ENCODE measurements around the gene RCN1.
"Not testable (repeated sequence)": the region's sequence is repeated elsewhere in the genome, so short reads cannot be mapped to it uniquely, and the experiment has no call there.

The RCN1 gene

GRCh38 chr11:32080361-32080980 is 10.4 kb upstream of the RCN1 start:
- no peak for DNase-seq

GRCh38 chr11:32081129-32081641 is 9.7 kb upstream of the RCN1 start:
- peak; percentile 4 for DNase-seq

DNA sequence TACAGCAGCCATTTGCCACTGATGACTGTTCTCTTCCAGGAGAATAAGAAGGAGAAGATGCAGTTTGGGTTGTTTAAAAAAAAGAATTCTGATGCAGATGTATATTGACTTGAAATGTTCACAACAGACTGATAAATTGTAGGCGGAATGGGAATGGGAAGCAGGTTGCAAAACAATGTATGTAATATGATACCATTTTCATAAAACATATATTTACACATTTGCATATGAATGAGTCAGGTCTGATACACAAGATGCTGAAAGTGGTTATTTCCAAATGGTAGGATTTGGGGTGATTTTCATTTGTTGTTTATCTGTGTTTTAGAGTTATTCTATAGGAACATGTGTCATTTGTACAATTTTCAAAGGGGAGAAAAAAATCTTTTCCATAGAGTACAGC is 9.0 kb upstream of the RCN1 start:
- DNase-seq: no peak

- DNase-seq: no peak
Observed at GRCh38 chr11:32082346-32082986, 8.4 kb upstream of the RCN1 start.

DNA sequence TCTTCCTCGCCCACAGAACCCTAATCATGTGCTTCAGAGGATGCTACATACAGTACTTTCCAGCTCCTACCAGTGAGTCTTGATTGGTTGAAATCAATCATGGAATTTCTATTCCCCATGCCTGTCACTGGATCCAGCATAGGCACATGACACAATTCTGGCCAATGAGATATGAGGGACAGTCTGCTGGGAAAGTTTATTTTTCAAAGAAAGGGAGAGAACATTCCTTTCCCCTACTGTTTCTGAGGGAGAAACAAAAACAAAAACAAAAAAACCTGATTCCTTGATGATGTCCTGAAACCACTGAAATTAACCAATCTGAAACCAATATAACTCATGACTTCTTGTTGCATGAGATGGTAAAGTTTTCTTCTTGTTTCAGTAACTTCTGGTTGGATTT is 3.3 kb upstream of the RCN1 start:
- DNase-seq: no peak

DNA sequence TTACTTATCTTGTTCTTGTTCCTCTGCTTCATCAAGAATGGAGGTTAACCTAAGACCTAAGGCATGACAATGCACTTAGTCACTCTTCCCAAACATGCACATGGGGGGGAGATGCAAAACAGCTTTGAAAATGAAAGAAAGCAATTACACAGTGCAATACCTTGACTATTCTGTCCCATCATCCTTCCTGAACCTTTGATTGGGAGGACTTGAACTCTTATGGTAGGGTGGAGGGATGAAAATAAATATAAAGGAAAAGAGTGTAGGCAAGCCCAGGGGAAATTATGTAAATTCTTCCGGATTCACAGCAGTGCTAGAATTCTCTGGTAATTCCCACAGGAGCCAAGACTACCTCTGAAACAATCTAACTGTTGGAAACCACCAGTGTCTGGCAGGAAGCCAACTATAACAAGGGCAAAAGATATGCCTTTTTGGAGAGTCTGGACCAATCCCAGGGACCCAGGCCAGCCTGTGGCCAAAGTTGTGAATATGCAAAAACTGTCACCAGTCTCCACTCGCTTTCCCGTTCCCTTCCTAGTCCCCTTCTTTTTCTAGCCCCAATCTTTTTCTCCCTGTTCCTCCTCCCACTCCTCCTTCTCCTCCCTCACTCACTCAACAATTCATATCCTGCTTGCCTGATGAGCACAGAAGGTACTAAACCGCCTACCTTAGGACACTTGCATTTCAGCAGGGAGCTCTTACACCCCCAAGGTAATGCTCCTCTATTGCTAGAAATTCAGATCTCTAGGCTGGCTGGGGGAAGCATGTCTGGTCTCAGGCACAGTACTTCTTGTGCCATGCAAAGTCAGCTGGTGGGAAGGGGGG is 2.5 kb upstream of the RCN1 start:
- peak; percentile 37 for DNase-seq

- no peak for DNase-seq
Observed at GRCh38 chr11:32092581-32093170, 1.8 kb downstream of the RCN1 start.

DNA sequence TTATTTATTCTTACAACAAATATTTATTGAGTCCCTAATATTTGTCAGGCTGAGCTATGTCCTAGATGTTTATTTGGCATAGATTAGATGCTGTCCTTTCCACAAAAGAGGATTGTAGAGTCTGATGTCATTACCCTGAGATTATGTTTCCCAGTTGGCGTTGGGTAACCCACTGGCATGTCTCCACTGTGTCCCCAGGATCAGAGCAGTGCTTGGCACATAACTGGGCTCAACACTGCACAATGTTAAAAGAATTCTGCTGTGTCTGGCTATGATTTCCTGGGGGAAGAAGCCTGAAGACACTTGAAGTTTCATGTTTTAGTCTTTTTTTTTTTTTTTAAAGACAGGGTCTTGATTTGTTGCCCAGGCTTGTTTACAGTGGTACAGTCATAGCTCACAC is 4.0 kb downstream of the RCN1 start:
- DNase-seq: no peak

DNA sequence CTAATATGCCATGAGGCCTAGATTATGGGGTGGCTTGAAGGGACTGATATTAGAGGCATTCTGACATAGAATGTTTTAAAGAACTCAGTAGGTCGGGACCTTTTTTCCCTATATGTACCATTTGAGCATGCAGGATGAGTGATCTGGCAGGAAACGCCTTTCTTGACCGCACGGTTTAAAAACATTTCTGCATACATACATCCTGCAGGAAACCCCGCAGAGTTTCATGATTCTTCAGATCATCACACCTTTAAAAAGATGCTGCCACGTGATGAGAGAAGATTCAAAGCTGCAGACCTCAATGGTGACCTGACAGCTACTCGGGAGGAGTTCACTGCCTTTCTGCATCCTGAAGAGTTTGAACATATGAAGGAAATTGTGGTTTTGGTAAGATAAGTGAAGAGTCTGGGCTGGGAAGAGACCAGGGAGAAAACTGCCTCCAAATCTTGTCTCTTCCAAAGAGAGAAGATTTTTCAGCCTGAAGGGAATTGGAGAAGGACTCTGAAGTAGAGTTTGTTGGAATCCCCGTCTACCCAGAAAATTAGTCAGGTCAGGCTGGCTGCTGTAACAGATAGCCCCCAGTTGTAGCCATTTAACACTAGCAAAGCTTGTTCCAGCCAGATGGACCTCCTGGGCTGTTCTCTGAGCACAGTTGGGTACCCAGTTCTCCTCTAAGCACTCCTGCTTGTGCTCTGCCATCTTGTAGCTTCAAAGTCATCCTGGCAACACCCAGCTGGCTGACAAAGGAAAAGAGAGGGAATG is 7.4 kb downstream of the RCN1 start:
- no peak for DNase-seq

GRCh38 chr11:32099516-32099915 is 8.6 kb downstream of the RCN1 start:
- no peak for DNase-seq

GRCh38 chr11:32100495-32100894 is 9.6 kb downstream of the RCN1 start:
- no peak for DNase-seq

DNA sequence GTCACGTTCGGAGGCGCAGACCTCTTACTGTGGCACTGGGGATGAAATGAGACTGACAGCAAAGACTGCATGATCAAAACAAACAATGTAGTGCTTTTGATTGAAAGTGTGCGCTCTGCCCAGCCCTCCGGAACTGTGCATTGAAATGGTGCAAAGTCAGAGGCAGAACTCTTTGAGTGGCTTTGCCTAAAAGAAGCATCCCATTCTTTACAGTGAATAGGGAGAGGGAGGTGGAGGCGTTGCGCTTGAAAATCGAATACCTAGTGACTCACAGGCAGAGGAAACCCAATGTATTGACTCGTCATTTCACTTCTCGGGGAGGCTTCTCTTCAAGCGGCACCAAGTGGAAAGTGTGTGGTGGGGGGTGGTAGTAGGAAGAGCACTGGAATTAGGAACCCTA is 10.9 kb downstream of the RCN1 start:
- DNase-seq: no peak

GRCh38 chr11:32103121-32103719 is 12.3 kb downstream of the RCN1 start:
- not testable (repeated sequence) for DNase-seq

- DNase-seq: no peak
Observed at GRCh38 chr11:32103941-32104340, 13.1 kb downstream of the RCN1 start.

GRCh38 chr11:32105871-32106560 is 15.1 kb downstream of the RCN1 start:
- no peak for DNase-seq

DNA sequence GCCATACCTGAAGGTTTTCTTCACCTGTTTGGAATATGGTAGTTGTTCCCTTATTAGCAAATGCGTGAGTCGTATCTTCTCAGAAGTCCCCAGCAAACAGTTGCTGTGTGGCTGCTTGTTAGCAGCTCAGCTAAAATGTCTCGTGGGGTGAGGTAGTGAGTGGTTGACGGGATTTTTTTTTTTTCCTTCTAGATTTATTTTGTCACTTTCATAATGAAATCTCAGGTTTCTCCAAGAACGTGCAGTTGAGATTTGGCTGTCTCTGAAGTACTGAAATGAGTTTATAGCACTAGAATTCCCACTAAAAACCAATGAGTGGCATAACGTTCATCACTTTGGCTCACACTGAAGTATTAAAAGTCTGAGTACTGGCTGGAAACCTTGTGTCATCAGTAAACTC is 16.8 kb downstream of the RCN1 start:
- no peak for DNase-seq

DNA sequence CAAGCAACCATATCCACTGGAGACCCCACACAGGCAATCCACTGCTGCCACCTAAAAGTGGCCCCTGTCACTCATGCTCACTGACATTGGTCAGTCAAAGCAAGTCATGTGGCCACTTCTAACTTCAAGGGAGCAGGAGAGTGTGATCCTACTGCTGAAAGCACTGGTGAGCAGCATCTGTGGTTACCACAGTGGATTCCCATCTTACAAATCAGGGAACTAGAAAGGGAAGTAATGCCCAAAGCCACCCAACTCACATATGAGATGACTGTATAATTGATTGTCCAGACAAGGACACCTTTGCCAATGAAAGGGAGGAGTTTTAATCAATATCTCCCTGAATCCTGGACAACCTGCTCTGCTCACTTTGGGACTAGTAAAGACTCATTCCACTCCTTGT is 17.7 kb downstream of the RCN1 start:
- DNase-seq: no peak

- DNase-seq: peak; percentile 18
Observed at GRCh38 chr11:32109138-32109537, 18.3 kb downstream of the RCN1 start.

DNA sequence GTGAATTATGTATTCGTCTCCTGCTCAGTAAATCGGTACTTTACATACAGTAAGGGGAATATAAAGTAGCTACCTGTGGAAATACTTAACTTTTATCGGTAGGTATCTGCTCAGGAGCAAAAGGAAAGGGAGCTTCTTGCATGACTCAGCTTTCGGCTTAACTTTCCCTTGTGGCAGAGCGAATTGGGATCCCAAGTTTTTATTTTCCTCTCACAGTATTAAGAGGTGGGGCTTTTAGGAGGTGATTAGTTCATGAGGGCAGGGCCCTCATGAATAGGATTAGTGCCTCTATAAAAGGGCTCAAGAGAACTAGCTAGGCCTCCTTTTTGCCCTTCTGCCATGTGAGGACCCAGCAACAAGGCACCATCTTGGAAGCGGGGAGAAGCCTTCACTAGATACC is 18.7 kb downstream of the RCN1 start:
- DNase-seq: no peak

- DNase-seq: no peak
Observed at GRCh38 chr11:32110795-32111194, 19.9 kb downstream of the RCN1 start.

- no peak for DNase-seq
Observed at GRCh38 chr11:32113200-32113919, 22.5 kb downstream of the RCN1 start.

Data from GOT3 (cell line).